Heart right ventricle (tissue), 16 donors: ENCODE data around the gene FHIT. TPM values are rescaled to one million over a fixed set of nuclear protein-coding genes. Genes with fewer than 3 reads are reported as not detected.

ENCODE experiments used
- ATAC-seq, 8 donors: fragments of 200-7000 bp; cut with Tn5 transposase; one replicate each; pipeline ENCODE4 v1.9.1; 2020; ENCODE audit warnings: mild to moderate bottlenecking in 8 of 8, moderate library complexity in 8 of 8, moderate number of reproducible peaks in 1 of 8
- DNase-seq, 2 donors: peaks; one replicate each; pipeline ENCODE4 v3.0.0-alpha.2; 2020
- H3K27ac ChIP-seq, 10 donors: fragments of 200-600 bp; sonication (generic) in 2 of 10; one replicate each; pipeline versions ENCODE4 v1.5.0 to v1.8.0; 2020 to 2022; ENCODE audit warnings: mild to moderate bottlenecking in 3 of 10
- H3K27me3 ChIP-seq, 7 donors: fragments of 200-600 bp; one replicate each; pipeline ENCODE4 v1.8.0; 2021 to 2022; ENCODE audit warnings: mild to moderate bottlenecking in 2 of 7
- H3K36me3 ChIP-seq, 9 donors: fragments of 200-600 bp; sonication (generic) in 1 of 9; one replicate each; pipeline versions ENCODE4 v1.5.0 to v1.8.0; 2020 to 2022; ENCODE audit warnings: mild to moderate bottlenecking in 2 of 9
- H3K4me1 ChIP-seq, 9 donors: fragments of 200-600 bp; sonication (generic) in 1 of 9; one replicate each; pipeline versions ENCODE4 v1.5.0 to v1.8.0; 2020 to 2022; ENCODE audit warnings: mild to moderate bottlenecking in 4 of 9
- H3K4me3 ChIP-seq, 10 donors: fragments of 200-600 bp; sonication (generic) in 2 of 10; one replicate each; pipeline versions ENCODE4 v1.5.0 to v1.8.0; 2020 to 2022; ENCODE audit warnings: mild to moderate bottlenecking in 7 of 10, moderate library complexity in 2 of 10
- H3K9me3 ChIP-seq, 11 donors: fragments of 200-600 bp in 10 of 11; sonication (generic) in 2 of 11; one replicate each; pipeline versions ENCODE4 v1.5.0 to v1.8.0; 2013 to 2022; ENCODE audit warnings: mild to moderate bottlenecking in 2 of 11, control low read depth in 1 of 11, moderate library complexity in 1 of 11
- CTCF ChIP-seq, 9 donors: fragments of 200-600 bp; sonication (generic) in 2 of 9; IDR thresholded peaks; one replicate each; pipeline versions ENCODE4 v1.5.0 to v1.8.0; 2021 to 2022; ENCODE audit warnings: antibody characterized with exemption in 9 of 9, mild to moderate bottlenecking in 5 of 9, moderate library complexity in 1 of 9
- WGBS, 2 donors: extraction: QIAGEN DNeasy Blood & Tissue Kit; methylation state at CpG; one replicate each; pipeline ENCODE4 v1.1.7; 2013; ENCODE audit warnings: inconsistent platforms in 1 of 2; 5-methylcytosine and 5-hydroxymethylcytosine counted together
- intact Hi-C, 10 donors: fragments of 100-400 bp; cut with DNase I; formaldehyde crosslinking; loops; one replicate each; pipeline versions ENCODE4 v1.11.1 to v1.14.2; 2022
- polyA plus RNA-seq, 2 donors: library from polyadenylated mRNA; stranded (reverse); fragments of 200-250 nt; gene quantifications; one replicate each; pipeline ENCODE4 v1.2.3, GENCODE V29; 2013
- total RNA-seq, 10 donors: library from RNA; stranded (reverse); fragmentation: NEBNext Ultra II Directional in 3 of 10; extraction: Animal tissue kit (Norgen Biotek cat#: 25700) in 3 of 10; gene quantifications; one replicate each; pipeline versions ENCODE4 v1.2.1 to v1.2.4, GENCODE V29; 2021 to 2023
- donor health status: Arrhythmogenic right ventricular cardiomyopathy.
- donor health status: ischemic (EF 13 %, LVEDD 7.1; RV severe dilation, severe dysfunction).
- donor health status: healthy with polysubstance abuse.
- donor health status: DM: no; HTN: yes; CAD: no.
- donor health status: DM: no; HTN: no; CAD: no.
- donor health status: ischemic (EF 25% LVEDD 6.9; RV normal size, moderate dysfunction).
- donor health status: ischemic (EF 25% LVEDD 5.7; RV mildly dilated, moderate dysfunction).
- donor health status: healthy.
- donor health status: DM: yes; HTN: yes; CAD: no.
- donor health status: Ischemic cardiomyopathy.
- donor health status: ischemic (EF 35%, LVEDD 5.7; RV mildly dilated, moderate dysfunction).
- donor health status: nonischemic (EF 11% LVEDD 7.7; RV severe dilation, severe dysfunction).
- donor health status: DM: yes; HTN: yes; CAD: no.
- donor health status: PGD.
- donor health status: ischemic (EF 29% LVEDD 5.4; RV normal size, mild dysfunction).
- donor health status: nonischemic (EF 23%, LVEDD 6.1; RV moderate dilation, normal function).

FHIT gene
- total and polyA plus RNA-seq, 12 donors: 4.7 to 25.5 (median 18.3) TPM

GRCh38 chr3:60497902-60498301, 753.4 kb downstream of the FHIT start:
- Histone ChIP-seq H3K4me3 (no peak overlapping the region), H3K36me3 (no peaks in the 10 kb centered on the region), H3K27ac (no peak overlapping the region), H3K27me3 (no peaks in the 10 kb centered on the region), H3K9me3 (no peaks in the 10 kb centered on the region), H3K4me1 (no peaks in the 10 kb centered on the region)
- intact Hi-C loops: no loop called here
- no peak for DNase-seq
- WGBS, 2 donors: 31 to 34% methylated on average over 1 of the region's 1 CpG
- no peak for ATAC-seq
- no peak for TF ChIP-seq CTCF (IDR thresholded peaks at IDR 0.05)

GRCh38 chr3:60490992-60491391, 760.3 kb downstream of the FHIT start:
- H3K4me1 ChIP-seq: no peaks in the 10 kb centered on the region
- intact Hi-C loops: no loop called here
- H3K36me3 ChIP-seq: no peaks in the 10 kb centered on the region
- H3K27me3 ChIP-seq: no peaks in the 10 kb centered on the region
- no peak overlapping the region for H3K4me3 ChIP-seq
- no peak for TF ChIP-seq CTCF (IDR thresholded peaks at IDR 0.05)
- DNase-seq: no peak
- no peak for ATAC-seq
- no peaks in the 10 kb centered on the region for H3K9me3 ChIP-seq
- no peak overlapping the region for H3K27ac ChIP-seq
- WGBS, 2 donors: 84 to 92% methylated on average over 2 of the region's 2 CpGs

GRCh38 chr3:60475096-60475495, 776.2 kb downstream of the FHIT start:
- ATAC-seq: no peak
- TF ChIP-seq CTCF (IDR thresholded peaks at IDR 0.05): no peak
- Histone ChIP-seq H3K4me1 (peaks cover 0 to 10% (median 0%) of the 10 kb centered on the region in 9 donors), H3K27ac (no peak overlapping the region), H3K4me3 (no peak overlapping the region), H3K9me3 (no peaks in the 10 kb centered on the region), H3K36me3 (no peaks in the 10 kb centered on the region), H3K27me3 (no peaks in the 10 kb centered on the region)
- intact Hi-C loops: no loop called here
- 52 to 68% methylated on average over 2 of the region's 2 CpGs for WGBS, 2 donors
- no peak for DNase-seq

- intact Hi-C loops: no loop called here
- Histone ChIP-seq H3K27me3 (no peaks in the 10 kb centered on the region), H3K4me1 (no peaks in the 10 kb centered on the region), H3K9me3 (peaks cover 0 to 41% (median 3%) of the 10 kb centered on the region in 11 donors), H3K4me3 (no peak overlapping the region), H3K36me3 (no peaks in the 10 kb centered on the region), H3K27ac (no peak overlapping the region)
- TF ChIP-seq CTCF (IDR thresholded peaks at IDR 0.05): no peak
- ATAC-seq (no peak), DNase-seq (no peak)
- WGBS, 2 donors: 97 to 100% methylated on average over 1 of the region's 1 CpG
Observed at GRCh38 chr3:60469481-60469880, 781.8 kb downstream of the FHIT start.
